Tibial nerve (tissue), 4 donors: ENCODE data around the gene FAM168B. TPM values are rescaled to one million over a fixed set of nuclear protein-coding genes. Genes with fewer than 3 reads are reported as not detected.

Source experiments
- DNase-seq, 2 donors: peaks; one replicate each; pipeline ENCODE4 v3.0.0-alpha.2; 2019; ENCODE audit warnings: low spot score in 2 of 2
- H3K27ac ChIP-seq, 4 donors: fragments of 200-600 bp; sonication (generic) in 3 of 4; one replicate each; pipeline ENCODE4 v1.5.1; 2017 to 2019; ENCODE audit warnings: mild to moderate bottlenecking in 1 of 4
- H3K27me3 ChIP-seq, 2 donors: fragments of 200-600 bp; sonication (generic) in 1 of 2; one replicate each; pipeline versions ENCODE4 v1.5.1 to v1.6.0; 2017 to 2019
- H3K36me3 ChIP-seq, 3 donors: fragments of 200-600 bp; sonication (generic); one replicate each; pipeline ENCODE4 v1.5.1; 2018 to 2019
- H3K4me1 ChIP-seq, 4 donors: fragments of 200-600 bp; sonication (generic) in 3 of 4; one replicate each; pipeline ENCODE4 v1.5.1; 2017 to 2019
- H3K4me3 ChIP-seq, 4 donors: fragments of 200-600 bp; sonication (generic) in 3 of 4; one replicate each; pipeline ENCODE4 v1.5.1; 2017 to 2019; ENCODE audit warnings: mild to moderate bottlenecking in 1 of 4, moderate library complexity in 1 of 4
- H3K9me3 ChIP-seq, 4 donors: fragments of 200-600 bp; sonication (generic) in 3 of 4; one replicate each; pipeline ENCODE4 v1.5.1; 2017 to 2019
- CTCF ChIP-seq, 5 experiments: fragments of 200-600 bp in 3 of 5; fragments of 450-650 bp in 2 of 5; sonication (generic) in 3 of 5; IDR thresholded peaks; one replicate each; pipeline ENCODE4 v1.5.1; 2016 to 2019; ENCODE audit warnings: antibody characterized with exemption in 5 of 5, mild to moderate bottlenecking in 3 of 5, moderate library complexity in 2 of 5
- EP300 ChIP-seq, 2 donors: sonication (generic); formaldehyde crosslinking; IDR thresholded peaks; one replicate each; pipeline ENCODE4 v1.6.1; 2017; ENCODE audit warnings: antibody characterized with exemption in 2 of 2, mild to moderate bottlenecking in 1 of 2
- POLR2A ChIP-seq, 2 donors: fragments of 450-650 bp; IDR thresholded peaks; one replicate each; pipeline ENCODE4 v1.6.1; 2017; ENCODE audit warnings: antibody characterized with exemption in 2 of 2, mild to moderate bottlenecking in 2 of 2, moderate library complexity in 2 of 2
- WGBS, 2 donors: methylation state at CpG; one replicate each; pipeline ENCODE4 v1.1.5; 2018; 5-methylcytosine and 5-hydroxymethylcytosine counted together
- total RNA-seq, 4 donors: library from RNA; depleted of rRNA; stranded (reverse); fragments of >200 nt; gene quantifications; one replicate each; pipeline ENCODE4 v1.1.0, GENCODE V29; 2016

The FAM168B gene
- total RNA-seq, 4 donors from 2014 or later, result 96.0 to 115 (median 107) TPM

- H3K27me3 ChIP-seq, result no peaks in the 10 kb centered on the region
- TF ChIP-seq CTCF (IDR thresholded peaks at IDR 0.05) (no peak), EP300 (IDR thresholded peaks at IDR 0.05) (peak in 1 of 2 donors; percentile 34)
- H3K4me3 ChIP-seq, result peak overlapping the region; percentile 76 to 96 (median 84)
- H3K36me3 ChIP-seq, result no peaks in the 10 kb centered on the region
- peak overlapping the region; percentile 85 to 99 (median 94) for H3K27ac ChIP-seq
- no peaks in the 10 kb centered on the region for H3K9me3 ChIP-seq
- H3K4me1 ChIP-seq, result peaks cover 0 to 38% (median 18%) of the 10 kb centered on the region in 4 donors
- DNase-seq, result peak; percentile 38 to 48
- WGBS, 2 donors, result 0 to 1% methylated on average over 20 of the region's 20 CpGs
These were observed 11.4 kb upstream of the FAM168B start for GRCh38 chr2:131104487-131105155.

GRCh38 chr2:131103165-131103564 is 9.9 kb upstream of the FAM168B start:
- Histone ChIP-seq H3K36me3 (no peaks in the 10 kb centered on the region), H3K27me3 (no peaks in the 10 kb centered on the region), H3K4me1 (peaks cover 0 to 34% (median 18%) of the 10 kb centered on the region in 4 donors), H3K4me3 (no peak overlapping the region), H3K9me3 (no peaks in the 10 kb centered on the region), H3K27ac (peak overlapping the region in 2 of 4 donors; percentile 24 to 99)
- no peak for DNase-seq
- 78 to 92% methylated on average over 2 of the region's 2 CpGs for WGBS, 2 donors
- TF ChIP-seq POLR2A (IDR thresholded peaks at IDR 0.05) (no peak), EP300 (IDR thresholded peaks at IDR 0.05) (no peak), CTCF (IDR thresholded peaks at IDR 0.05) (no peak)

- H3K9me3 ChIP-seq, result no peaks in the 10 kb centered on the region
- WGBS, 2 donors, result 72 to 75% methylated on average over 22 of the region's 22 CpGs
- no peak for DNase-seq
- no peak for TF ChIP-seq POLR2A (IDR thresholded peaks at IDR 0.05)
- no peak for TF ChIP-seq CTCF (IDR thresholded peaks at IDR 0.05)
- no peak for TF ChIP-seq EP300 (IDR thresholded peaks at IDR 0.05)
- peaks cover 0 to 33% (median 10%) of the 10 kb centered on the region in 4 donors for H3K4me1 ChIP-seq
- H3K27me3 ChIP-seq, result no peaks in the 10 kb centered on the region
- H3K4me3 ChIP-seq, result no peak overlapping the region
- no peak overlapping the region for H3K27ac ChIP-seq
- H3K36me3 ChIP-seq, result peaks cover 0 to 16% (median 0%) of the 10 kb centered on the region in 3 donors
These were observed 1.4 kb upstream of the FAM168B start for GRCh38 chr2:131094463-131095281.

- TF ChIP-seq EP300 (IDR thresholded peaks at IDR 0.05), result no peak
- TF ChIP-seq POLR2A (IDR thresholded peaks at IDR 0.05), result no peak
- TF ChIP-seq CTCF (IDR thresholded peaks at IDR 0.05), result no peak
- no peaks in the 10 kb centered on the region for H3K27me3 ChIP-seq
- H3K36me3 ChIP-seq, result peaks cover 0 to 22% (median 0%) of the 10 kb centered on the region in 3 donors
- peak overlapping the region; percentile 90 to 98 (median 96) for H3K27ac ChIP-seq
- peak overlapping the region; percentile 65 to 91 (median 81) for H3K4me3 ChIP-seq
- WGBS, 2 donors, result 8 to 12% methylated on average over 37 of the region's 37 CpGs
- DNase-seq, result no peak
- peaks cover 0 to 33% (median 10%) of the 10 kb centered on the region in 4 donors for H3K4me1 ChIP-seq
- H3K9me3 ChIP-seq, result no peaks in the 10 kb centered on the region
These were observed 619 bp upstream of the FAM168B start for GRCh38 chr2:131093696-131094462.
